GM21515 (cell line): Measurements from ENCODE around the gene SLC10A1.
"Not testable (repeated sequence)": the region's sequence is repeated elsewhere in the genome, so short reads cannot be mapped to it uniquely, and the experiment has no call there.

Experiments used
- ATAC-seq: cut with Tn5 transposase; IDR thresholded peaks from one replicate; pipeline ENCODE4 v1.9.1; 2021; ENCODE audit not compliant: unreplicated experiment

Gene SLC10A1

GRCh38 chr14:69796797-69797500 is at the start of gene SLC10A1:
Gene SLC10A1, minus strand, starts transcription at chr14:69797241. Its CDS starts 86 bp downstream, at chr14:69797155.
- no peak for ATAC-seq

GRCh38 chr14:69845787-69846186 is 48.7 kb upstream of the SLC10A1 start:
- ATAC-seq = no peak

- ATAC-seq = no peak
These were observed 48.1 kb upstream of the SLC10A1 start for GRCh38 chr14:69845050-69845581.

GRCh38 chr14:69844171-69844570 is 47.1 kb upstream of the SLC10A1 start:
- ATAC-seq = no peak

- ATAC-seq = no peak
These were observed 45.8 kb upstream of the SLC10A1 start for GRCh38 chr14:69842686-69843420.

GRCh38 chr14:69841656-69842055 is 44.6 kb upstream of the SLC10A1 start:
- ATAC-seq = no peak

GRCh38 chr14:69839661-69840060 is 42.6 kb upstream of the SLC10A1 start:
- no peak for ATAC-seq

- ATAC-seq = no peak
These were observed 41.9 kb upstream of the SLC10A1 start for GRCh38 chr14:69838881-69839416.

- no peak for ATAC-seq
These were observed 31.8 kb upstream of the SLC10A1 start for GRCh38 chr14:69828879-69829278.

- ATAC-seq = no peak
These were observed 31.3 kb upstream of the SLC10A1 start for GRCh38 chr14:69828354-69828753.

- no peak for ATAC-seq
These were observed 30.5 kb upstream of the SLC10A1 start for GRCh38 chr14:69827560-69827959.

- no peak for ATAC-seq
These were observed 25.4 kb upstream of the SLC10A1 start for GRCh38 chr14:69822456-69822855.

GRCh38 chr14:69820991-69821390 is 23.9 kb upstream of the SLC10A1 start:
- no peak for ATAC-seq

GRCh38 chr14:69819607-69820006 is 22.6 kb upstream of the SLC10A1 start:
- no peak for ATAC-seq

- ATAC-seq = no peak
These were observed 21.7 kb upstream of the SLC10A1 start for GRCh38 chr14:69818758-69819191.

- ATAC-seq = no peak
These were observed 19.2 kb upstream of the SLC10A1 start for GRCh38 chr14:69816216-69816615.

- ATAC-seq = no peak
These were observed 18.5 kb upstream of the SLC10A1 start for GRCh38 chr14:69815556-69815955.

- no peak for ATAC-seq
These were observed 17.4 kb upstream of the SLC10A1 start for GRCh38 chr14:69814397-69814796.

- not testable (repeated sequence) for ATAC-seq
These were observed 16.3 kb upstream of the SLC10A1 start for GRCh38 chr14:69813346-69813745.

- no peak for ATAC-seq
These were observed 15.7 kb upstream of the SLC10A1 start for GRCh38 chr14:69812711-69813110.

- no peak for ATAC-seq
These were observed 14.8 kb upstream of the SLC10A1 start for GRCh38 chr14:69811868-69812252.
